HEK293 (cell line): ENCODE measurements around the gene RPUSD4.

Experiments
- CTCF ChIA-PET: fragments of 350-600 bp; formaldehyde crosslinking; extraction: SDS; loops from one replicate; lab custom pipeline; 2021; ENCODE audit warnings: antibody characterized with exemption; lab: Yijun Ruan, JAX
- POLR2A ChIA-PET: fragments of 300-600 bp; formaldehyde crosslinking; extraction: SDS; loops from one replicate; lab custom pipeline; 2020; ENCODE audit warnings: antibody characterized with exemption, inconsistent platforms; lab: Yijun Ruan, JAX
- H3K27ac ChIP-seq: fragments of 200-500 bp; sonication (Bioruptor generic); 2 replicates; pipeline ENCODE4 v1.5.1; 2014; ENCODE audit warnings: low read depth, low read length, control low read depth, inconsistent platforms; ENCODE audit errors: extremely low read depth
- H3K36me3 ChIP-seq, 2 experiments: fragments of 200-500 bp in 1 of 2; sonication (Bioruptor generic) in 1 of 2; 1 replicate in 1 of 2; 2 replicates in 1 of 2; pipeline ENCODE4 v1.5.1; 2014 to 2017; ENCODE audit warnings: inconsistent platforms in 2 of 2, low read length in 2 of 2; ENCODE audit not compliant: control insufficient read depth in 2 of 2, insufficient read depth in 1 of 2
- H3K4me1 ChIP-seq: fragments of 200-500 bp; sonication (Bioruptor generic); 2 replicates; pipeline ENCODE4 v1.5.1; 2014; ENCODE audit warnings: mild to moderate bottlenecking, low read length, inconsistent platforms; ENCODE audit not compliant: control insufficient read depth, insufficient read depth
- H3K4me3 ChIP-seq: 2 replicates; pipeline ENCODE4 v1.5.1; 2011; ENCODE audit warnings: low read depth, mild to moderate bottlenecking, control low read depth, low read length, moderate library complexity
- H3K9me3 ChIP-seq: fragments of 200-500 bp; sonication (Bioruptor generic); 2 replicates; pipeline ENCODE4 v1.5.1; 2014; ENCODE audit warnings: low read depth, low read length, inconsistent platforms; ENCODE audit not compliant: control insufficient read depth, insufficient read depth
- HOXA7 ChIP-seq: sonication (generic); formaldehyde crosslinking; IDR thresholded peaks from 2 replicates; pipeline ENCODE4 v1.8.1; 2022; ENCODE audit warnings: missing genetic modification reagents, borderline replicate concordance
- TRIM28 ChIP-seq: IDR thresholded peaks from 2 replicates; pipeline ENCODE4 v1.6.1; 2011; ENCODE audit warnings: low read length, control low read depth, borderline replicate concordance
- ZBTB1 ChIP-seq: fragments of 450-650 bp; formaldehyde crosslinking; IDR thresholded peaks from 2 replicates; pipeline ENCODE4 v1.5.1; 2016; ENCODE audit warnings: missing biosample characterization, missing genetic modification characterization
- ZBTB20 ChIP-seq: fragments of 450-650 bp; formaldehyde crosslinking; IDR thresholded peaks from 2 replicates; pipeline ENCODE4 v1.5.1; 2016; ENCODE audit warnings: missing biosample characterization, missing genetic modification characterization
- ZBTB48 ChIP-seq: fragments of 450-650 bp; formaldehyde crosslinking; IDR thresholded peaks from 2 replicates; pipeline ENCODE4 v1.5.1; 2016; ENCODE audit warnings: missing biosample characterization, missing genetic modification characterization
- ZFP41 ChIP-seq: fragments of 450-650 bp; formaldehyde crosslinking; IDR thresholded peaks from 2 replicates; pipeline ENCODE4 v1.5.1; 2016; ENCODE audit warnings: missing biosample characterization, missing genetic modification characterization, borderline replicate concordance
- ZNF19 ChIP-seq: fragments of 450-650 bp; formaldehyde crosslinking; IDR thresholded peaks from 2 replicates; pipeline ENCODE4; 2016; ENCODE audit warnings: missing biosample characterization, missing genetic modification characterization, low read depth
- ZNF292 ChIP-seq: fragments of 450-650 bp; formaldehyde crosslinking; IDR thresholded peaks from 2 replicates; pipeline ENCODE4 v1.5.1; 2016; ENCODE audit warnings: low read depth, missing biosample characterization, missing genetic modification characterization, borderline replicate concordance
- ZNF335 ChIP-seq: fragments of 450-650 bp; formaldehyde crosslinking; conservative IDR thresholded peaks from 2 replicates; pipeline ENCODE4 v1.5.1; 2016; ENCODE audit warnings: missing biosample characterization, missing genetic modification characterization
- ZNF423 ChIP-seq: fragments of 450-650 bp; formaldehyde crosslinking; IDR thresholded peaks from 2 replicates; pipeline ENCODE4 v1.5.1; 2016; ENCODE audit warnings: missing biosample characterization, missing genetic modification characterization
- ZNF501 ChIP-seq: fragments of 450-650 bp; formaldehyde crosslinking; IDR thresholded peaks from 2 replicates; pipeline ENCODE4 v1.5.1; 2016; ENCODE audit warnings: missing biosample characterization, missing genetic modification characterization
- ZNF530 ChIP-seq: fragments of 450-650 bp; formaldehyde crosslinking; IDR thresholded peaks from 2 replicates; pipeline ENCODE4 v1.5.1; 2016; ENCODE audit warnings: low read depth, missing biosample characterization, missing genetic modification characterization
- ZNF548 ChIP-seq: fragments of 450-650 bp; formaldehyde crosslinking; IDR thresholded peaks from 2 replicates; pipeline ENCODE4 v1.5.1; 2016; ENCODE audit warnings: missing biosample characterization, missing genetic modification characterization
- ZNF585B ChIP-seq: fragments of 450-650 bp; formaldehyde crosslinking; IDR thresholded peaks from 2 replicates; pipeline ENCODE4 v1.5.1; 2016; ENCODE audit warnings: missing biosample characterization, missing genetic modification characterization
- ZNF621 ChIP-seq: fragments of 450-650 bp; formaldehyde crosslinking; IDR thresholded peaks from 2 replicates; pipeline ENCODE4 v1.5.1; 2017; ENCODE audit warnings: missing biosample characterization, missing genetic modification characterization
- TF ChIP-seq, protein P1 (sequence below): fragments of 450-650 bp; formaldehyde crosslinking; IDR thresholded peaks from 2 replicates; pipeline ENCODE4 v1.5.1; 2016; ENCODE audit warnings: missing biosample characterization, missing genetic modification characterization
- TF ChIP-seq, protein P2 (sequence below): fragments of 450-650 bp; formaldehyde crosslinking; IDR thresholded peaks from 2 replicates; pipeline ENCODE4 v1.5.1; 2016; ENCODE audit warnings: missing biosample characterization, missing genetic modification characterization
- TF ChIP-seq, protein P3 (sequence below): fragments of 450-650 bp; formaldehyde crosslinking; IDR thresholded peaks from 2 replicates; pipeline ENCODE4 v1.5.1; 2016; ENCODE audit warnings: missing biosample characterization, missing genetic modification characterization
- TF ChIP-seq, protein P4 (sequence below): fragments of 450-650 bp; formaldehyde crosslinking; IDR thresholded peaks from 2 replicates; pipeline ENCODE4 v1.5.1; 2017; ENCODE audit warnings: missing biosample characterization, mild to moderate bottlenecking, missing genetic modification characterization, moderate library complexity
- TF ChIP-seq, protein P5 (sequence below): fragments of 450-650 bp; formaldehyde crosslinking; IDR thresholded peaks from 2 replicates; pipeline ENCODE4 v1.5.1; 2016; ENCODE audit warnings: missing biosample characterization, missing genetic modification characterization

The RPUSD4 gene

DNA sequence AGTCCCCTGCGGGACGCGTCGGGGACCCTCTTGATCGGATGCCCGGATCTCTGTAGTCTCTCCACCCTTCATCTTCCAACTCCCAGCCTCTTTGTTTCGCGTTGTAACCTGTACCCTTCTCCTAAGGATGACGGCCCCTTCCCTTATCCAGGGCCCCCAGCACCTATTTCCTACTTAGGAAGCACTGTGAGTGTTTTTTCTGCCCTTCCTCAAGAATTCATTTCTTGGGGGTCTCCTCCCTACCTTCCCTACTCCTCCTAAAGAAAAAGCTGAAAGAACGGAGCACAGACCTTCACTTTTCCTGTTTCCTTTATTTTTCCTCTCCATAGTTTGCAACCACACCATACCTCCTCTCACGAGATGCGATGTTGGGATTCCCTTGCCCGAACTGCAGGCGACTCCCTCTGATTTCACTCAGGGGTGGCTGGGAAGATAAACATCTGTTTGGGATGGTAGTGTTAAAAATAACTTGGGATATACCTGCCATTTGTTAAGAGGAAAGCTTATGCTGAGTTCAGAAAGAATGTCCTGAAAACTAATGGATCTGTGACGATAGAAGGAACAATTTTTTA is 725 bp upstream of the RPUSD4 start:
- TF ChIP-seq ZNF548 (tag by site-specific recombination), result no peak
- TF ChIP-seq ZBTB48 (tag by site-specific recombination), result 0 out of 2 replicates have a peak, but pooled peaks have one; percentile 62
- peak; percentile 53 for TF ChIP-seq ZBTB20 (tag by site-specific recombination)
- TF ChIP-seq, all 188 proteins: peak for 2
- Histone ChIP-seq H3K27ac (no peak overlapping the region), H3K4me3 (peak overlapping the region; percentile 89), H3K36me3 (peaks cover 10 to 29% of the 10 kb centered on the region in 2 experiments), H3K4me1 (no peaks in the 10 kb centered on the region), H3K9me3 (no peaks in the 10 kb centered on the region)
- ChIA-PET POLR2A (interaction anchor here (0.6 to 1.9 kb wide), 12 partner anchors 10 to 620 kb away, joined by 3 to 20 read pairs (median 4); partner anchors contain the start of genes FOXRED1, PUS3, SRPRA and ST3GAL4), CTCF (interaction anchor here (0.5 to 1.3 kb wide), 8 partner anchors 10 to 1248 kb away, joined by 3 to 5 read pairs (median 3); no protein-coding TSS in a partner anchor)

DNA sequence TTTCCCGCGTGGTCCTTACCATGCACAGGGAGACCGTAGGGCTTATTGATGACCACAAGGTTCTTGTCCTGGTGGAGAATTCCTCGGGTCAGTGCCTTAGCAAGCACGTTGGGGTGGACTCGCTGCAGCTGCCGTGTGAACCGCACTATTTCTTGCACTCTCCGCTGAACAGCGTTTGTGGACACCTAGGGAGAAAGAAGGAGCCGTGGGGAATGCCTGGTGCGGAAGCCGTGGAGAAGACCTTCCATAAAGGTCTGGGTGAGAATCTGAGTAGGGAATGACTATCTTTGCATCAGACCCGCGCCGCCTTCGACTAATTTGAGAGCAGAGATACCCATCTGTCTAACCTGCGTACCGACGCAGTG is 597 bp downstream of the RPUSD4 start:
- H3K9me3 ChIP-seq, result no peaks in the 10 kb centered on the region
- no peak overlapping the region for H3K27ac ChIP-seq
- no peaks in the 10 kb centered on the region for H3K4me1 ChIP-seq
- peak overlapping the region; percentile 89 for H3K4me3 ChIP-seq
- peaks cover 10 to 42% of the 10 kb centered on the region in 2 experiments for H3K36me3 ChIP-seq
- TF ChIP-seq, protein P1, sequence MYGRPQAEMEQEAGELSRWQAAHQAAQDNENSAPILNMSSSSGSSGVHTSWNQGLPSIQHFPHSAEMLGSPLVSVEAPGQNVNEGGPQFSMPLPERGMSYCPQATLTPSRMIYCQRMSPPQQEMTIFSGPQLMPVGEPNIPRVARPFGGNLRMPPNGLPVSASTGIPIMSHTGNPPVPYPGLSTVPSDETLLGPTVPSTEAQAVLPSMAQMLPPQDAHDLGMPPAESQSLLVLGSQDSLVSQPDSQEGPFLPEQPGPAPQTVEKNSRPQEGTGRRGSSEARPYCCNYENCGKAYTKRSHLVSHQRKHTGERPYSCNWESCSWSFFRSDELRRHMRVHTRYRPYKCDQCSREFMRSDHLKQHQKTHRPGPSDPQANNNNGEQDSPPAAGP, result no peak
- TF ChIP-seq, protein P2, sequence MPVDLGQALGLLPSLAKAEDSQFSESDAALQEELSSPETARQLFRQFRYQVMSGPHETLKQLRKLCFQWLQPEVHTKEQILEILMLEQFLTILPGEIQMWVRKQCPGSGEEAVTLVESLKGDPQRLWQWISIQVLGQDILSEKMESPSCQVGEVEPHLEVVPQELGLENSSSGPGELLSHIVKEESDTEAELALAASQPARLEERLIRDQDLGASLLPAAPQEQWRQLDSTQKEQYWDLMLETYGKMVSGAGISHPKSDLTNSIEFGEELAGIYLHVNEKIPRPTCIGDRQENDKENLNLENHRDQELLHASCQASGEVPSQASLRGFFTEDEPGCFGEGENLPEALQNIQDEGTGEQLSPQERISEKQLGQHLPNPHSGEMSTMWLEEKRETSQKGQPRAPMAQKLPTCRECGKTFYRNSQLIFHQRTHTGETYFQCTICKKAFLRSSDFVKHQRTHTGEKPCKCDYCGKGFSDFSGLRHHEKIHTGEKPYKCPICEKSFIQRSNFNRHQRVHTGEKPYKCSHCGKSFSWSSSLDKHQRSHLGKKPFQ (tag by site-specific recombination), result no peak
- no peak for TF ChIP-seq ZFP41 (tag by site-specific recombination)
- TF ChIP-seq ZNF335 (tag by site-specific recombination), result peak; percentile 94
- TF ChIP-seq, all 188 proteins: peak for 1
- ChIA-PET POLR2A (interaction anchor here (1.1 to 1.9 kb wide), 7 partner anchors 8 to 308 kb away, joined by 3 to 20 read pairs (median 4); partner anchors contain the start of genes FOXRED1, PUS3, SRPRA and ST3GAL4), CTCF (no interaction called here)

DNA sequence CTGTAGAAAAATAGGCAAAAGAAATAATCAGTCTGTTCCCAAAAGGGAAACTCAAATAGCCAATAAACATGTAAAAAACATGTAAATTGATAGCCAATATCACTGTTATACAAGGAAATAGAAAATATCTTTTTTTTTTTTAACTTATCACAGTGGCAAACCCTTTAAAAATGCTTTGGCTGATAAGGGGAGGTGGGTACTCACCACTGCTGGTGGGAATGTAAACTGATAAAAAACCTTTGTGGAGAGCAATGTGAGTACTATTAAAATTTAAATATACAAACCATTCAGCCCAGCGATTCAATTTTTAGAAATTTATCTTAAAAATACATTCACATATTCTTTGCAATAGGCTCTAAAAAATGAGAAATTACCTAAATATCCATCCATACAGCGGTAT is 3.6 kb downstream of the RPUSD4 start:
- POLR2A ChIA-PET, result no interaction called here
- Histone ChIP-seq H3K9me3 (no peaks in the 10 kb centered on the region), H3K36me3 (peaks cover 10 to 72% of the 10 kb centered on the region in 2 experiments), H3K27ac (no peak overlapping the region), H3K4me1 (no peaks in the 10 kb centered on the region), H3K4me3 (no peak overlapping the region)
- CTCF ChIA-PET, result no interaction called here
- TF ChIP-seq ZNF501 (tag by site-specific recombination) (no peak), ZNF292 (tag by site-specific recombination) (no peak), TRIM28 (no peak), ZBTB1 (tag by site-specific recombination) (no peak), ZNF621 (tag by site-specific recombination) (no peak), ZNF423 (tag by site-specific recombination) (no peak), ZNF585B (no peak), HOXA7 (CRISPR knock-in tag) (no peak), ZNF19 (no peak), ZNF530 (tag by site-specific recombination) (no peak)
- TF ChIP-seq, protein P3, sequence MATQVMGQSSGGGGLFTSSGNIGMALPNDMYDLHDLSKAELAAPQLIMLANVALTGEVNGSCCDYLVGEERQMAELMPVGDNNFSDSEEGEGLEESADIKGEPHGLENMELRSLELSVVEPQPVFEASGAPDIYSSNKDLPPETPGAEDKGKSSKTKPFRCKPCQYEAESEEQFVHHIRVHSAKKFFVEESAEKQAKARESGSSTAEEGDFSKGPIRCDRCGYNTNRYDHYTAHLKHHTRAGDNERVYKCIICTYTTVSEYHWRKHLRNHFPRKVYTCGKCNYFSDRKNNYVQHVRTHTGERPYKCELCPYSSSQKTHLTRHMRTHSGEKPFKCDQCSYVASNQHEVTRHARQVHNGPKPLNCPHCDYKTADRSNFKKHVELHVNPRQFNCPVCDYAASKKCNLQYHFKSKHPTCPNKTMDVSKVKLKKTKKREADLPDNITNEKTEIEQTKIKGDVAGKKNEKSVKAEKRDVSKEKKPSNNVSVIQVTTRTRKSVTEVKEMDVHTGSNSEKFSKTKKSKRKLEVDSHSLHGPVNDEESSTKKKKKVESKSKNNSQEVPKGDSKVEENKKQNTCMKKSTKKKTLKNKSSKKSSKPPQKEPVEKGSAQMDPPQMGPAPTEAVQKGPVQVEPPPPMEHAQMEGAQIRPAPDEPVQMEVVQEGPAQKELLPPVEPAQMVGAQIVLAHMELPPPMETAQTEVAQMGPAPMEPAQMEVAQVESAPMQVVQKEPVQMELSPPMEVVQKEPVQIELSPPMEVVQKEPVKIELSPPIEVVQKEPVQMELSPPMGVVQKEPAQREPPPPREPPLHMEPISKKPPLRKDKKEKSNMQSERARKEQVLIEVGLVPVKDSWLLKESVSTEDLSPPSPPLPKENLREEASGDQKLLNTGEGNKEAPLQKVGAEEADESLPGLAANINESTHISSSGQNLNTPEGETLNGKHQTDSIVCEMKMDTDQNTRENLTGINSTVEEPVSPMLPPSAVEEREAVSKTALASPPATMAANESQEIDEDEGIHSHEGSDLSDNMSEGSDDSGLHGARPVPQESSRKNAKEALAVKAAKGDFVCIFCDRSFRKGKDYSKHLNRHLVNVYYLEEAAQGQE (tag by site-specific recombination), result no peak
- TF ChIP-seq, protein P4, sequence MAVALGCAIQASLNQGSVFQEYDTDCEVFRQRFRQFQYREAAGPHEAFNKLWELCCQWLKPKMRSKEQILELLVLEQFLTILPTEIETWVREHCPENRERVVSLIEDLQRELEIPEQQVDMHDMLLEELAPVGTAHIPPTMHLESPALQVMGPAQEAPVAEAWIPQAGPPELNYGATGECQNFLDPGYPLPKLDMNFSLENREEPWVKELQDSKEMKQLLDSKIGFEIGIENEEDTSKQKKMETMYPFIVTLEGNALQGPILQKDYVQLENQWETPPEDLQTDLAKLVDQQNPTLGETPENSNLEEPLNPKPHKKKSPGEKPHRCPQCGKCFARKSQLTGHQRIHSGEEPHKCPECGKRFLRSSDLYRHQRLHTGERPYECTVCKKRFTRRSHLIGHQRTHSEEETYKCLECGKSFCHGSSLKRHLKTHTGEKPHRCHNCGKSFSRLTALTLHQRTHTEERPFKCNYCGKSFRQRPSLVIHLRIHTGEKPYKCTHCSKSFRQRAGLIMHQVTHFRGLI, result no peak
- TF ChIP-seq, protein P5, sequence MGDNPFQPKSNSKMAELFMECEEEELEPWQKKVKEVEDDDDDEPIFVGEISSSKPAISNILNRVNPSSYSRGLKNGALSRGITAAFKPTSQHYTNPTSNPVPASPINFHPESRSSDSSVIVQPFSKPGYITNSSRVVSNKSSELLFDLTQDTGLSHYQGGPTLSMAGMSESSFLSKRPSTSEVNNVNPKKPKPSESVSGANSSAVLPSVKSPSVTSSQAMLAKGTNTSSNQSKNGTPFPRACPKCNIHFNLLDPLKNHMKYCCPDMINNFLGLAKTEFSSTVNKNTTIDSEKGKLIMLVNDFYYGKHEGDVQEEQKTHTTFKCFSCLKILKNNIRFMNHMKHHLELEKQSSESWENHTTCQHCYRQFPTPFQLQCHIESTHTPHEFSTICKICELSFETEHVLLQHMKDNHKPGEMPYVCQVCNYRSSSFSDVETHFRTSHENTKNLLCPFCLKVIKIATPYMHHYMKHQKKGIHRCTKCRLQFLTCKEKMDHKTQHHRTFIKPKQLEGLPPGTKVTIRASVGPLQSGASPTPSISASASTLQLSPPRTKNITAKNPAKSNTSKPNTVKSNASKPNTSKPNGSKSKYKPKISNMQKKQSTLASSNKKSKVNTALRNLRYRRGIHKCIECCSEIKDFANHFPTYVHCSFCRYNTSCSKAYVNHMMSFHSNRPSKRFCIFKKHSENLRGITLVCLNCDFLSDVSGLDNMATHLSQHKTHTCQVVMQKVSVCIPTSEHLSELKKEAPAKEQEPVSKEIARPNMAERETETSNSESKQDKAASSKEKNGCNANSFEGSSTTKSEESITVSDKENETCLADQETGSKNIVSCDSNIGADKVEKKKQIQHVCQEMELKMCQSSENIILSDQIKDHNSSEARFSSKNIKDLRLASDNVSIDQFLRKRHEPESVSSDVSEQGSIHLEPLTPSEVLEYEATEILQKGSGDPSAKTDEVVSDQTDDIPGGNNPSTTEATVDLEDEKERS, result no peak
